Gastrocnemius medialis (tissue), 4 donors: Measurements from ENCODE around the gene CTNNA2.

Source experiments
- CTCF ChIP-seq, 5 experiments: fragments of 450-650 bp in 3 of 5; fragments of 200-600 bp in 2 of 5; sonication (generic) in 2 of 5; IDR thresholded peaks in 4 of 5; conservative IDR thresholded peaks in 1 of 5; 1 replicate in 4 of 5; 2 replicates in 1 of 5; pipeline ENCODE4 v1.5.1; 2016 to 2019; ENCODE audit warnings: antibody characterized with exemption in 5 of 5, mild to moderate bottlenecking in 3 of 5, moderate library complexity in 3 of 5
- POLR2A ChIP-seq, 2 donors: fragments of 450-650 bp; IDR thresholded peaks; one replicate each; pipeline ENCODE4 v1.6.1; 2017; ENCODE audit warnings: antibody characterized with exemption in 2 of 2, mild to moderate bottlenecking in 2 of 2, moderate library complexity in 2 of 2

DNA sequence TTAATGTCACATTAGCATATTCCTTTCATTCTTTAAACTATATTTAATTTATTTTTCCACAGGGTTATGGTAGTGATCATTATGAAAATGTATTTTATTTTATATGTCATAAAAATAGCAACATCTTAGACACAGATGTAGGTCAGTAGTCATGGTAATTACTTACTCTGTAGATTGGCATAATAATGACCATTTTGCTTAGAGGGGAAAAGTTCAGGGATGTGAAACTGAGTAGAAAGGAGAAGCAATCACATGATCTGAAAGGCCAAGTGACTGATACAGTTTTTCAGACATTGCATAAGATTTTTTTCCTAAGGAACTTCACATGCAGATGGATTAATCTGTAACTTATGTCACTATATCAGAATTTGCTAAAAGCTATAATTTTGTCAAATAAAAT is 286.9 kb downstream of the CTNNA2 start:
- TF ChIP-seq CTCF (IDR thresholded peaks at IDR 0.05 in 4 of 5, conservative IDR thresholded peaks at IDR 0.05 in 1 of 5) (no peak), POLR2A (IDR thresholded peaks at IDR 0.05) (no peak)
